HG02623 (cell line): Measurements from ENCODE around the gene ADGB.
"Not testable (repeated sequence)": the region's sequence is repeated elsewhere in the genome, so short reads cannot be mapped to it uniquely, and the experiment has no call there.

Experiments used
- ATAC-seq: cut with Tn5 transposase; IDR thresholded peaks from one replicate; pipeline ENCODE4 v1.9.1; 2021; ENCODE audit warnings: moderate library complexity; ENCODE audit not compliant: unreplicated experiment

The ADGB gene

DNA sequence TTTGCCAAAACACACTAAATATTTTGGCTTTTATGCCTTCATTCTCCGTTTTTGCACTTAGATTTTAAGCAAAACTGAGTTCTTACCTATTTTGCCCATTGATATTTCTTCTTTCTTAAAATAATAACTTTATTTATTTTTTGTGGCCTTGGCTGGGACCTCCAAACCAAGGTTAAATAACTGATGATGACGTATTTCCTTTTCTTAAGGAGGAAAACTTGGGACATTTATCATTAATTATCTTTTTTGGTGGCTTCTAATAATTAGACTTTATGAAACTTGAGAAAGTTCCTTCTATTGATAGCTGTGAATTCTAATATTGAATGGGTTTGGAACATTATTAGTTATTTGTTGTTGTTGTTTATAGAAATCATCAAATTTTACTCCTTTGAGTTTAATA, 154.5 kb downstream of the ADGB start:
- ATAC-seq: no peak

DNA sequence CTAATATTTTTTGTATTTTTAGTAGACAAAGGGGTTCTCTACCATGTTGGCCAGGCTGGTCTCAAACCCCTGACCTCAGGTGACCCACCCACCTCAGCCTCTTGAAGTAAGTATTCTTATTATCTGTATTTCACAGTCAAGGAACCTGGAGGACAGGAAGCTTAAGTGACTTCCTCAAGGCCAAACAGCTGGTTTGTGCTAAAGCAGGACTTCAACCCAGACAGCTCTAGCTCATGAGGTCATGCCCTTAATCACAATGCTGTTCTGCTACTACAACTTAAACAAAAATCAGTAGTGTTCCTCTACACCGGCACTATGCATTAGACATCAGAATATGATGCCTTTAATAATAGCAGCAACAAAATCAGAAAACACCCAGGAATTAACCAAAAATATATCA, 168.9 kb downstream of the ADGB start:
- ATAC-seq: no peak

DNA sequence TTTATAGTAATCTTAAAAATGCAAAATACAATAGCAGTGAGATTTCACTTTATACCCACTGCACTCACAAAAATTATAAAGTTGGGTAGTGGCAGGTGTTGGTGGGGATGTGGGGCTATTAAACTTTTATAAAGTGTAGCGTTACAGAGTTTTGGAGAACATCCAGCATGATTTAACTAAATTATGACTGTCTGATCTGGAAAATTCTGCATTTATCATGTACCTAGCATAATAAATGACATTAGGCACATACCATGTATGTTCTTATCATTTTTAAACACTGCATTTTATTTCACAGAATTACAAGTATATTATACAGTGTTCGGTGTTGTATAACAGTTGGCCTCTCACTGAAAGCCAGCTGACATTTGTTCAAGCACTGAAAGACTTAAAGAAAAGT, 169.9 kb downstream of the ADGB start:
- no peak for ATAC-seq

DNA sequence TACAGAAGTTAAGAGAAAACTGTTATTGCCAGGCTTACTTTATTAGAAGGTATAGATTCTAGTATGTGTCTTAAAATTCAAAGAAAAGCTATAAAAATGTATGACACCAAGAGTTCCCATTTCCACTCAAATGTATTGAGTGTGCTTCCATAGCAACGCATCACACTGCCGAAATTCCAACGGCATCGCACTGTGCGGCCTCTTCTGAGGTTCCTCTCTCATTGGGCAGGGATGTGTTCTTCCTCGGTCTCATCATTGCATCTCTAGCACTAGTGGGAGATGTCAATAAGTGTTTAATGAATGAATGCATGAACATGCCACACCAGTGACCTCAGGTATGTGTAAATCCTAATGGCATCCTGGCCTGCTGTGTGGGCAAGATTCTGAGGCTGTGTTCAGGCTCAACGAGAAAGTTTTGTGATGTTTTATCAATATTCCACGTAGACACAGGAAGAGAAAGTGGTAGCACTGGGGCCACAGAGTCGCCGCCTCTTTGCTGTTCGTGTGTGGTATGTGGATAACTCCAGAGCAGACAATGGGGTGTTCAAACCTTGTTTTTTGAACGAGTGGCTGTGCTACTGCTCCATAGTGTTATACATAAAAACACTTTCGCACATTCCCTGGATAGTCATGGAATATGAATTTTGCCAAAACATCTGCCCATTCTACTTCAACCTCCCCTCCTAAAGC, 171.6 kb downstream of the ADGB start:
- ATAC-seq: no peak

DNA sequence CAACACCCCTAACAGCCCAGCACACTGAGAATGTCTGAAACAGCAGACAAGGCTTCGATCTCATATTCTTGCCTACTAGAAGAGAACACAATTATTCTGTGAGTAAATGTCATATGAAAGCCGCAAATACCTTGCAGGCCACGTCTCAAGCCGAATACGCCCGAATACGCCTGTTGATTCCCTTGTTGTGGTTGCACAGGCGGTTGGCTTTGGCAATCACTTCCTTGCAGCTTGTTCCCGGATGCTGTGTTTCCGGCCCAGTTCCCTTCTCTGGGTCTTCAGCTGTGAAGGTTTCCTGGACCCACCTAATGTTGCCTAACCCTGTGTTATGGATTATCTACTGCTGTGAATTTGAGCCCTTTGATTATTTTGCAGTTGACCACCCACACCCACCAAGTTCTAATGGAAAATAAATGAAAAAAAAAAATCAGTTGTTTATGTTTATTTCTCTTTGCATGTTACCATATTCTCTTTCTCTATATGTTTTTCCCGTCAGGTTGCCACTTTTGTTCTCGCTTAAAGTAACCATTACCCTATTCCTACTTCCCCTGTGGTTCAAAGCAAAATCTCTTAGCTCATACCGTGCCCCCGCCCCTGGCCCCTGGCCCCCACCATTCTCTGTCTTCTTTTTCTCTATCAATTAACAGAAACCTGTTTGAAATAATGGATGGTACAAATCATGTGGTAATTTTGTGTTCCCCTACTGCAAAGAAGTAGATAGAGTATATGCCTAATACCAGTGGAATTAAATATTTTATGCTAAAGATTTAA, 172.4 kb downstream of the ADGB start:
- peak; percentile 59 for ATAC-seq

DNA sequence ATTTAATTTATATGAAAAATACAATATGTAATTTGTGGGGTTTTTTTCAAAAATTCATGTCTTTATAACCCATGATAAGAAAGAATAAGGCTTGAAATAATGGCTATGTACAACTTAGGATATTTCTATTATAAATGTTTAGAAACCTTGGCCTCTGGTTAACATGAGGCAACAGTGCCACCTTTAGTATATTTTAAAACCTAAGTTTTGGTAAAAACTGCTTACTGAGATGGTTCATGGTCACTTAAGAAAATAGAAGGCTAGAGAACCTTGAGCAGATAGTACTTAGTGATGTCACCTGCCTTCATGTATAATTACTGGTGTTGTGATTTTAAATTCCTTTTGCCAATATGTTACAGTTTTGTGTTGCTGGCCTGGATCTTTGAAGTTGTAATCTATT, 176.4 kb downstream of the ADGB start:
- ATAC-seq: no peak

DNA sequence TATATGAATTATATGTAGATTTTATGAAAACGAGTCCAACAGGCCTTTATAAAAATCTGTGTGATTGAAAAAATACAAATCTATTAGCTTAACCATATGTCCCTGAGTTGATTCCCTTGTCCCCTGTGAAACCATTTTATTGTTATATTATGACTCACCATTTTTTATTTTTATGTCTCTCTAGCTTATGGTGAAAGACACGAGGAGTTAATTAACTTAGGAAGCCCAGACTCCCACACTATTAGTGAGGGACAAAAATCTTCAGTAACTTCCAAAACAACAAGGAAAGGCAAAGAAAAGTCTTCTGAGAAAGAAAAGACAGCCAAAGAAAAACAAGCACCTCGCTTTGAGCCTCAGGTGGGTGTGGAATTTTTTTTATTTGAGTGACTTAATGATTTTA, 183.1 kb downstream of the ADGB start:
- ATAC-seq: no peak

DNA sequence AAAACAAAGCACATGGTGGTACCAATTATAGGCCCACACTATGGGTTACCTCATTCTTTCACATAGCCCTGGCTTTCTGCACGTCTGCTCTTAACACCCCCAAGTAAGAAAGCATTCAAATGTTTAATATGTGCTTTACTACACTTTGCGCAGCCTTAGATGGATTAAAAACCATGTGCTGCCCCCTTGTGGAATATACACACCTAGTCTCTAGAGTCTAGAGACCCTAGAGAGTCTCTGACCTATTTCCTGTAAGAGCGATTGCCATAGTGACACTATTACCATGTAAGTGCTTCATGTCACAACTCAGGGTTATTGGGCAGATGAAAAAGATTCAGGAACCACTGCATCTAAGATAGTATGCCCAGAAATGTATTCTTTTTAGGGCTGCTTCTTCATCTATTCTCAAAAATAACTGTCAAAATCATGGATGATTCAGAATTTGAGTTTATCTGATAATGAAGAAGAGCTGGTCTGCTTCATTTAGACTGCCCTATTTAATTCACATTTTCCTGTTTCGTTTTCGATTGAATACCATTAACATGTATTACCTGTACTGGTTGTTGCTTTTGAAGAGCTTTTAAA, 186.3 kb downstream of the ADGB start:
- peak; percentile 91 for ATAC-seq

DNA sequence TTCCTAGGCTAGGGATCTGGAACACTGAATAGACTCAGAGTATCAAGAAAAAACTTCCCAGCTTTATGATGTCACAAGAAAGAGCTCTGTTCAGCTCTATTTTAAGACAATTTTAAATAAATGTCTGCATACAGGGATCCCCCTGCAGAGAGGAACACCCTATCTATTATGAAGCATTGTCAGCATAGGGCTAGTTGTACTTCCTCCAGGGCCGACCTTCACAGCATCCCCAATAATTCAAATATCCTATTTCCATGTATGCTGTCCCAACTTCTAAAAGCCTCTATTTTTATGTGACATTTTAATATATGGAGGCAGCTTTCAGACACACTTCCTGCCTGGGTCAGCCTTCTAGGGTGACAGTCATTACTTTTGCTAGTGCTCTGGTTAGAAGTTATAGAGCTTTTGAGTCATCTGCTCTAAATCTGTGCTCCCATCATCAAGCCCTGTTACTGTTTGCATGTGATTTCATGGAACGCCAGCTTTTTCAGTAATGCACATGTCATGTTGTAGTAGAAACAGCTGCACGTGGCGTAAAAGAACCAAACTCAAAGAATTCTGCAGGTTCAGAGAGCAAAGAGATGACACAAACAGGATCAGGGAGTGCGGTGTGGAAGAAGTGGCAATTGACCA, 189.2 kb downstream of the ADGB start:
- no peak for ATAC-seq

DNA sequence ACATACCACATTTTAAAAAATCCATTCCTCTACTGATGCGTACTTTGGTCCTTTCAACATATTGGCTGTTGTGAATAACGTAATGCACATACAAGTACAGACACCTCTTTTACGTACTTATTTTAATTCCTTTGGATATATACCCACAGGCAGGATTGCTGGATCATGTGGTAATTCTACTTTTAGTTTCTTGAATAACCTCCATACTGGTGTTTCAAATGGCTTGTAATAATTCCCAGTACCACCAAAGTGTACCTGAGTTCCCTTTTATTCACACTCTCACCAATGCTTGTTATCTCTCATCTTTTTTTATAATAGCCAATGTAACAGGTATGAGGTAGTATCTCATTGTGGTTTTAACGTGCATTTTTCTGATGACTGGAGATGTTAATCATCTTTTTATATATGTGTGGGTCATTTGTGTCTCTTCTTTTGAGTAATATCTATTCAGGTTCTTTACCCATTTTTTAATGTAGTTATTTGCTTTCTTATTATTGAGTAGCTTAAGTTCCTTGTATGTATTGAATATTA, 191.9 kb downstream of the ADGB start:
- no peak for ATAC-seq

DNA sequence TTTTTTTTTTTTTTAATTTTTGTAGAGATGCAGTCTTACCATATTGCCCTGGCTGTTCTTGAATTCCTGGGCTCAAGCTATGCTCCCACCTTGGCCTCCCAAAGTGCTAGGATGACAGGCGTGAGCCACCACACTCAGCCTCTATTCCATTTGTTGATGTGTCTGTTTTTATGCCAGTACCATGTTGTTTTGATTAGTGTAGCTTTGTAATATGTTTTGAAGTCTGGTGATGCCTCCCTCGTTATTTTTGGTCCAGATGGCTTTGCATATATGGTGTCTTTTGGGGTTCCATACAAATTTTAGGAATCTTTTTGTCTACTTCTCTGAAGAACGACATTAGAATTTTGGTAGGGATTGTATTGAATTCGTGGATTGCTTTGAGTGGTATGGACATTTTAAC, 193.2 kb downstream of the ADGB start:
- no peak for ATAC-seq

DNA sequence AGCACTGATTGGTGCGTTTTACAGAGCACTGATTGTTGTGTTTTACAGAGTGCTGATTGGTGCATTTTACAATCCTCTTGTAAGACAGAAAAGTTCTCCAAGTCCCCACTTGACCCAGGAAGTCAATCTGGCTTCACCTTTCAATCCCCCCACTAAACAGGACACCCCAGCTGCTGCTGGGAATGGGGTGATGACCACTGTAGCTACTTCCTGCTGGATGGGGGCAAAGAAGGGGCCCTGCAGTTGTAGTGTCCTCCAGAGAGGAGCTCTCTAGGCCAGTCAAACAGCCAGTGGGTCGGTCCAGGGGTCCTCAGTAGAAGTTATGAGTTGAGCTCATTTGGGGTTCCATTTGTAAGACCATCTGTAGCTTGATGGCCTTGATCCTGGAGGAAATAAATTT, 194.4 kb downstream of the ADGB start:
- ATAC-seq: not testable (repeated sequence)

DNA sequence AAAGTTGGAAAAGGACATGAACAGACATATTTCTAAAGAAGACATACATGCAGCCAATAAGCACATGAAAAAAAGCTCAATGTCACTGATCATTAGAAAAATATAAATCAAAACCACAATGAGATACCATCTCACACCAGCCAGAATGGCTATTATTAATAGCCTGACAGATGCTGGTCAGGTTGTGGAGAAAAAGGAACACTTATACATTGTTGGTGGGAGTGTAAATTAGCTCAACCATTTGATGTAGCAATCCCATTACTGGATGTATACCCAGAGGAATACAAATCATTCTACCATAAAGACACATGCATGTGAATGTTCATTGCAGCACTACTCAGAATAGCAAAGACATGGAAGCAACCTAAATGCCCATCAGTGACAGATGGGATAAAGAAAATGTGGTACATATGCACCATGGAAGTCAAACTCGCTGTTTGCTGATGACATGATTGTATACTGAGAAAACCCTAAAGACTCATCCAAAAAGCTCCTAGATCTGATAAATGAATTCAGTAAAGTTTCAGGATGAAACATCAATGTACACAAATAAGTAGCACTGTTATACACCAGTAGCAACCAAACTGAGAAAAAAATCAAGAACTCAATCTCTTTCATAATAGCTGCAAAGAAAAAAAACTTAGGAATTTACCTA, 196.8 kb downstream of the ADGB start:
- ATAC-seq: no peak

DNA sequence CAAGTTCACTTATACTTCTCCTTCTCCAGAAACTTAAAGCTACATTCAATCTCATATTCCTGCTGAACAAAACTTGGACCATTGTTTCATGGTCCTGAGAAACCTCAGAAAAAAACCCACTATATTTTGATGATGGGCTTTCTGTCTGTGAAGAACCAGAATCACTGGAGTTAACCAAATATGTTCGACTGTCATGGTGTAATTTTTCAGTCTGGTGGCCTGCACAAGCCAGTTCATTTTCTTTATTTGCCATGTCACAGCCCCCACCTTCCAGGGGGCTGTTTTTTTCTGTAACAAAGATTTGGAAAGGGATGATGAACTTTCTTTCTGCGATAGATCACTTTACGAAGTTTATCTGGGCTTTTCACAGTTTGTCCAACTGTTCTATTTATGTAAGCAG, 204.4 kb downstream of the ADGB start:
- ATAC-seq: not testable (repeated sequence)

DNA sequence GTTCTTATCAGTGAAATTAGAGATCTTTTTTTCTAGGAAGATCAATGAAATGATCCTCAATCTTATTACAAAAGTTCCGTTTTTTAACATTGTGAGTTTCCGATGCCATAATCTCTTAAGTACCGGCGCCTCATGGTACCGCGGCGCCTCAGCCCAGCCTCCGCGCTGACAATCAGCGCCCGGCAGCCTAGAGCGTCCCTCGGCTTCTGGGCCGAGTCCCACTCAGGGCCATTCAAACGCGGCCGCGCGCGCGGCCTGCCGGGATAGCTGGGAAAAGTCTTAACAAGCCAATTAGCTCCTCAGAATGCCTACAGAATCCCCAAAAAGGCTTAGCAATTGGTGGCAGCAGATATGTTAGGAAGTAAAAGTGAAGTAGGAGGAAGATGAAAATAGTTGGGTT, 204.8 kb downstream of the ADGB start:
- ATAC-seq: no peak

DNA sequence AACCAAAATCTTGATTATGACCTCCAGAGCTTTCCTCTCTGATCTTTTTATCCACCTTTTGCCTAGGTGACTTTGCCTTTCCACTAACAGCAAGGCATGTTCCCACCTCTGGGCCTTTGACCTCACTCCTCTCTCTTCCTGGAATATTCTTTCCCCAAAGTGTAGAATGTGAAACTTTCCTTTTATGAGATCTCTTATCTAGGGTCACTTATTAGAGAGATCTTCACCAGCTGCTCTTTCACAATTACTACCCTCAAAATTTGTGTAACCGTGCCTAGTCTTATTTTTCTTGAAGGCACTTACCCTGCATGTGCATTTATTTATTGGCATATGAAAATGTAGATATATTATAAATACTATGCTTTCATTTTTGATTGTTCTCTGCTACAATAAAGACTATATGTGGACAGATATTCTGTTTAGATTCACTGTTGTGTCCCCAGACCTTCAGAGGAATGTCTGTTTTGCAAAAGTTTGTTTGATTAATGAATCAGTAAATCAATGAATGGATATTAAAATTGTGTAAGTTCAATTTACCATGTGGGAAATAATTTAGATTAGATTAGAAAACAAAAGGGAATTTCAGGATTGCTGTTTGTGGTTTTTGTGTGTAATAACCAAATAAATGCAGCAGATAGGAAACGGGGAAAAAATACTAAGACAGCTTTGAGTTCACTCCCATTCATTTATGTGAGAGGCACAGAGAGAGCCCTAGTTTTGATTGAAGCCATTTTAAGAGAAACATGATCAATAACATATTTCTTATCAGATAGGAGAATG, 207.0 kb downstream of the ADGB start:
- ATAC-seq: no peak

DNA sequence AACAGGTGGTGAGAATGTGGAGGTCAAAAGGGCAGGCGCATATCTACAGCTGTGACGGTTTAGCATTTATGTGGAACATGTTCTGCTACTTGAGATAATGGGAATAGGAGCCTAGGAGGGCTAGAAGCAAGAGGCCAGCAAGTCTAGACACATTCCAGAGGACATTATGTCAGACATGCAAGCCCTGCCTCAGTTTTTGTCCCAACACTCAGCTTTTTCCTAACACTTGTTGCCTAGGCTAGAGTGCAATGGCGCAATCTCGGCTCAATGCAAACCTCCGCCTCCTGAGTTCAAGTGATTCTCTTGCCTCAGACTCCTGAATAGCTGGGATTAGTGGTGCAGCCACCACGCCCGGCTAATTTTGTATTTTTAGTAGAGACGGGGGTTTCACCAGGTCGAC, 210.2 kb downstream of the ADGB start:
- not testable (repeated sequence) for ATAC-seq

DNA sequence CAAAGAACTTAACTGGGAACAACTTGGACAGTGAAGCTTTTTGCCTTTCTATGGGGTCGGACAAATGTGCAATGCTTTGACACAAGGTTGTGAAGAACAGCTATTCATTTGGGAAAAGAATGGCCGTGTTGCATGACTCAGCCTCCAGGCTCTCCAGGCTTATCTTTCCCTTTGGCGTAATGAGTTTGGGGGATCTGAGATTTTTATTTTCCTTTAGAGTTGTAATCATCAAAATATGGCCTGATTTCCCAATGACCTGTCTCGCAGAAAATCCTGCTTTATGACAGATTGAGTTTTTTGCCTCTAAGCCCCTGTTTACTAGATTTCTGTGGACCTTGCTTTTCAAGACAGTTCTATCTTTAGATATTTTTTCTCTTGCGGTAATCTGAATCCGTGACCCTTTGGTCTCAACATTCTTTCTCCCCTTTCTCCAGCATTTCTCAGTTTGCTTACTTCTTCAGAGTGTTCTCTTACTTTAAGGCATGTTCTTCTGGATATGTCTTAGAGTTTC, 214.1 kb downstream of the ADGB start:
- not testable (repeated sequence) for ATAC-seq

DNA sequence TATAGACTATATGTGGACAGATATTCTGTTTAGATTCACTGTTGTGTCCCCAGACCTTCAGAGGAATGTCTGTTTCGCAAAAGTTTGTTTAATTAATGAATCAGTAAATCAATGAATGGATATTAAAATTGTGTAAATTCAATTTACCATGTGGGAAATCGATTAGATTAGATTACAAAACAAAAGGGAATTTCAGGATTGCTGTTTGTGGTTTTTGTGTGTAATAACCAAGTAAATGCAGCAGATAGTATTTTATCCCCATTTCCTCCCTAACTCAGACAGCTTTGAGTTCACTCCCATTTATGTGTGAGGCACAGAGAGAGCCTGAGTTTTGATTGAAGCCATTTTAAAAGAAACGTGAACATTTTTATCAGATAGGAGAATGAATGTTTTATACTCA, 214.8 kb downstream of the ADGB start:
- no peak for ATAC-seq

DNA sequence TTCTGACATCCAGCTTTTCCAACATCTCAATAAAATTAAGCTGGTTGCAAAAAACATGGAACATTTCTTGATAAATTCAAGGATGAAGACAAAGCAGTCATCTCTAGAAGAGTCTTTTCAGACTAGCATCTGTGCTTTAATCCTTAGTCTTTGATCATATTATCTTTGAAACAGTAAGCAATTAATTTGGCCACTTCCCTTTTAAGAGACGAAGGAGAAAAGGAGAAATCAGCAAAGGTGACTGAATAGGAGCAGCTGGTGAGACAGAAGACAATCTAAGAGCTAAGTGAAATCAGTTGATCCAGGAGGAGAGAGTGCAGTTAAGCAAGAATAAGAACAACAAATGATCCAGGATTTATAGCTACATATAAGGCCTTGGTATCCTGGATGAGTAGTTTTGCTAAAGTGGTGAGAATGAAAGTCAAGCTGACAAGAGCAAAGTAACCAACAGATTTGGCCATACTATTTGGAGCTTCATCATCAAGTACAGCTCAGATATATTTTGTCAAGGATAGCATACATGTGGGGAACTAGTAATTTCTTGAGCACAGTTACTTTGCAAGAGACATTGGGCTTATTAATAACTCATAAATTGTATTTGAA, 215.5 kb downstream of the ADGB start:
- no peak for ATAC-seq
